ENCODE results near the gene PAAF1. TPM values are rescaled to one million over a fixed set of nuclear protein-coding genes. Genes with fewer than 3 reads are reported as not detected.
A peak's percentile ranks its signal among the peaks of the same experiment; 100 is the strongest.

Gene PAAF1
- total and polyA plus RNA-seq, 7 donors = 10.9 to 20.7 (median 16.7) TPM

DNA sequence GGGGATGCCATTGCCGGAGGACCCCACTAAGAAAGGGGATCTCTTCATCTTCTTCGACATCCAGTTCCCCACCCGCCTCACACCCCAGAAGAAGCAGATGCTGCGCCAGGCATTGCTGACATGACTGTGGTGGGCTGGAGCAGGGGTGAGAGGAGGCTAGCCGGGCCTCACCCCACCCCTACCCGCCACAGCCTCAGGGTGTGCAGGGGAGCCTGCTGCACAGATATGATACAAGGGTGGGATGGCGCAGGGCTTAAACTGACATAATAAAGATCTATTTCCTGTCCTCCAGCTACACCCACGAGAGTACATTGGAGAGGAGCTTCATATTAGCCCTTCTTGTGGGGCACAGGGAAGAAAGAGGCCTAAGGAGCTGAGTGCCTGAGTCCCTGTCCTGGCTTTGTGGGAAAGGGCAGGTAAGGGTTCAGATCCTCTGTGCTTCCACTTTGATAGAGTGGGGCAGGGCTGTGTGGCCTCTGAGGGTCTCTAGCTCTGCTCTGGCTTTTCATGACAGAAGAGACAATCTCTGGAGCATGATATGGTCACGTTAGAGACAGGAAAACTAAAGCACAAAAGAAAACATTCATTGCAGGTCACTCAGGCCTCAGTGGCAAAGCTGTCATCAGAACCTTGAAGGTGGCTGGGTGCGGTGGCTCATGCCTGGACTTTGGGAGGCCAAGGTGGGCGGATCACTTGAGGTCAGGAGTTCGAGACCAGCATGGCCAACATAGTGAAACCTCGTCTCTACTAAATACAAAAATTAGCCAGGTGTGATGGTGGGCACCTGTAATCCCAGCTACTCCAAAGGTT lies 93.4 kb downstream of the PAAF1 start:
- H3K36me3 ChIP-seq = peaks cover 0 to 9% (median 0%) of the 10 kb centered on the region in 4 donors
- no peaks in the 10 kb centered on the region for H3K4me1 ChIP-seq
- intact Hi-C loops (cut with DNase I) = loop anchor here (10.0 kb wide), 1 partner anchor 125 kb away; no protein-coding TSS in a partner anchor
- 68 to 73% methylated on average over 13 of the region's 13 CpGs for WGBS, 2 donors
- TF ChIP-seq, protein P1, sequence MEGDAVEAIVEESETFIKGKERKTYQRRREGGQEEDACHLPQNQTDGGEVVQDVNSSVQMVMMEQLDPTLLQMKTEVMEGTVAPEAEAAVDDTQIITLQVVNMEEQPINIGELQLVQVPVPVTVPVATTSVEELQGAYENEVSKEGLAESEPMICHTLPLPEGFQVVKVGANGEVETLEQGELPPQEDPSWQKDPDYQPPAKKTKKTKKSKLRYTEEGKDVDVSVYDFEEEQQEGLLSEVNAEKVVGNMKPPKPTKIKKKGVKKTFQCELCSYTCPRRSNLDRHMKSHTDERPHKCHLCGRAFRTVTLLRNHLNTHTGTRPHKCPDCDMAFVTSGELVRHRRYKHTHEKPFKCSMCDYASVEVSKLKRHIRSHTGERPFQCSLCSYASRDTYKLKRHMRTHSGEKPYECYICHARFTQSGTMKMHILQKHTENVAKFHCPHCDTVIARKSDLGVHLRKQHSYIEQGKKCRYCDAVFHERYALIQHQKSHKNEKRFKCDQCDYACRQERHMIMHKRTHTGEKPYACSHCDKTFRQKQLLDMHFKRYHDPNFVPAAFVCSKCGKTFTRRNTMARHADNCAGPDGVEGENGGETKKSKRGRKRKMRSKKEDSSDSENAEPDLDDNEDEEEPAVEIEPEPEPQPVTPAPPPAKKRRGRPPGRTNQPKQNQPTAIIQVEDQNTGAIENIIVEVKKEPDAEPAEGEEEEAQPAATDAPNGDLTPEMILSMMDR (IDR thresholded peaks at IDR 0.05) = no peak
- TF ChIP-seq EP300 (IDR thresholded peaks at IDR 0.05) (no peak), POLR2AphosphoS5 (IDR thresholded peaks at IDR 0.05) (no peak), POLR2A (IDR thresholded peaks at IDR 0.05) (no peak)
- no peak overlapping the region for H3K27ac ChIP-seq
- no peaks in the 10 kb centered on the region for H3K9me3 ChIP-seq
- H3K4me3 ChIP-seq = no peak overlapping the region
- peaks cover 0 to 1% (median 0%) of the 10 kb centered on the region in 3 donors for H3K27me3 ChIP-seq
- no peak for DNase-seq

DNA sequence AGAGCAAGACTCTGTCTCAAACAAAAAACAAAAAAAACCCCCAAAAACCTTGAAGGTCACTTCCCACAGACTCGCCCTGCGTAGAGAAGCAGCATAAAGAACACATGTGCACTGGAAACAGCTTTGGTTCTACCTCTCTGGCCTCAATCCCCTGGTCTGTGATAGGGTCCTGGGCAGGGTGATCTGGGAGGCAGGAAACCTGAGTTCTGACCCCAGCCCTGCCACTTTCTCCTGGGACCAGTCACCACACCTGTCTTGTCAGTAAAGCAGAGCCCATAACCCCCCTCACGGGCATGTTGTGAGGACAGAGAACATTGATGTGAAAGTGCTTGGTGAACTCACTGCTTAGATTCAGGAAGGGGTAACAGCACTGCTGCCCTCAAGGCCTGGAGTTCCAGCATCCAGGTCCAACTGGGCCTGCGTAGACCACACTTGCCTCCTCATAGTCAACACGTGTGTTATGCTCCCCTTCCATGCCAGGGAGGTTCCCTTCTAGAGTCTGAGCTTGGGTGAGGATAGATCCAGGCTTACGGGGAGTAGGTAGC lies 94.4 kb downstream of the PAAF1 start:
- H3K9me3 ChIP-seq = no peaks in the 10 kb centered on the region
- H3K4me3 ChIP-seq = no peak overlapping the region
- no peaks in the 10 kb centered on the region for H3K4me1 ChIP-seq
- H3K36me3 ChIP-seq = peaks cover 0 to 19% (median under 1%) of the 10 kb centered on the region in 4 donors
- 78 to 84% methylated on average over 6 of the region's 6 CpGs for WGBS, 2 donors
- DNase-seq = no peak
- no peak overlapping the region for H3K27ac ChIP-seq
- peak in 1 of 4 donors; percentile 10 for TF ChIP-seq POLR2AphosphoS5 (IDR thresholded peaks at IDR 0.05)
- TF ChIP-seq, protein P1 (IDR thresholded peaks at IDR 0.05) = no peak
- intact Hi-C loops (cut with DNase I) = no loop called here
- no peaks in the 10 kb centered on the region for H3K27me3 ChIP-seq

DNA sequence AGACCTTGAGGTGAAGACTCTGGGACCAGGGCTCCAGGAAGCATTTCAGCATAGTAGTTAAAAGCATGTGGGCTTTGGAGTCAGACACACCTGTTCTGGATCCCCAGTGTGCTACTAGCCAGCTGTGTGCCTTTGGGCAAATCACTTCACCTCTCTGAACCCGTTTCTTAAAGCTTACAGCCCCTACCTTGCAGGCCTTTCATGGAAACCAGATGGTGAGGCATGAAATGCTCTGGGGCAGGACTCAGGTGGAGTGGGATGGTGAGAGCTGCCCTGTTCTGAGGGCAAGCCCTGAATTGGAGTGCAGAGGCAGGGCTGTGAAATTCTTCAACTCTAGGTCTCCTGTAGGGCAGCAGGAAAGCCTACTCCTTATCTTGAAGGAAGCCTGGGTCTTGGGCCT lies 95.4 kb downstream of the PAAF1 start:
- H3K4me3 ChIP-seq = no peak overlapping the region
- peak; percentile 25 for DNase-seq
- no peaks in the 10 kb centered on the region for H3K4me1 ChIP-seq
- H3K27me3 ChIP-seq = no peaks in the 10 kb centered on the region
- no peaks in the 10 kb centered on the region for H3K9me3 ChIP-seq
- WGBS, 2 donors = 75 to 76% methylated on average over 1 of the region's 1 CpG
- intact Hi-C loops (cut with DNase I) = no loop called here
- H3K27ac ChIP-seq = no peak overlapping the region
- H3K36me3 ChIP-seq = peaks cover 0 to 28% (median 4%) of the 10 kb centered on the region in 4 donors
- TF ChIP-seq POLR2A (IDR thresholded peaks at IDR 0.05) (no peak), EP300 (IDR thresholded peaks at IDR 0.05) (no peak), POLR2AphosphoS5 (IDR thresholded peaks at IDR 0.05) (no peak)
- TF ChIP-seq, protein P1 (IDR thresholded peaks at IDR 0.05) = no peak

DNA sequence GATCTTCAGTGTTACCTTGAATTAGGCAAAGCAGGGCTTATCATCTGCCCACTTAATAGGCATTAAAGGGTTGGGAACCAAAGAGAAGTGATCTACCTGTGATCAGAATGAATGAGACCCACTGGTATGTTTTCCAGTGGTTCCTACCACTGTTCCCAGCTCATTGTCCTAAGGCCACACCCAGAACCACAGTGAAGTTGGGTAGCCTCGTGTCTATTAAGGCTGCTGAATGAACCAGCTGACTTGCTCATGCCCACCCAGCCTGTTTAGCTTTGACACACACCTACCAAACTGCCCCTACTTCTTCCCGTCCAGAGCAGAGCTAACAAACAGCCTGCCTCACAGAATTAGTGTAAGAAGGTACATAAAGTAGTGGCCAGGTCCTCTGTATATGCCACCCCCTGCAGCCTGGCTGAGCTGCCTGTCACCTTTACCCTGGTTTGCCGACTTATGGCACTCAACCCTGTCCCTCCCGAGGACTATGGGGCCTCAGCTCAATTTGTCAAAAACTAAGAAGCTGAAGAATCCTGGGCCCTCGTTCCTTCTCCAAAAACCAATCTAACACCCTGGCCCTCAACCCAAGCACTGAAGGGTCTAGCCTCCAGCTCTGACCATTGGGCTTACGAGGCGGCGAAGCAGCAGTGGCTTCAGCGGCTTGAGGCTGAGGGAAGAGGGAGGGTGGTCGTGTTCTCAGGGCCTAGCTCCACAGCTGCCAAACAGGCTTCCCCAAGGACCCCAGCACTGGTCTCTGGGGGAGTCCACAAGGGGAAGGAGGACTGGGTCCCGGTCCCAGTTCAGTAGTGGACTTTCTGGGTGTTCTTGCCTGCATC lies 96.0 kb downstream of the PAAF1 start:
- TF ChIP-seq, protein P1 (IDR thresholded peaks at IDR 0.05) = no peak
- TF ChIP-seq POLR2A (IDR thresholded peaks at IDR 0.05) (no peak), EP300 (IDR thresholded peaks at IDR 0.05) (no peak), POLR2AphosphoS5 (IDR thresholded peaks at IDR 0.05) (no peak)
- H3K27ac ChIP-seq = peak overlapping the region in 1 of 4 donors; percentile 42
- peak; percentile 44 for DNase-seq
- no peaks in the 10 kb centered on the region for H3K9me3 ChIP-seq
- H3K27me3 ChIP-seq = no peaks in the 10 kb centered on the region
- no peak overlapping the region for H3K4me3 ChIP-seq
- intact Hi-C loops (cut with DNase I) = no loop called here
- H3K36me3 ChIP-seq = peaks cover 0 to 35% (median 5%) of the 10 kb centered on the region in 4 donors
- no peaks in the 10 kb centered on the region for H3K4me1 ChIP-seq
- 62 to 79% methylated on average over 11 of the region's 11 CpGs for WGBS, 2 donors

Measured in sigmoid colon (tissue), 7 donors.